A172 (cell line): ENCODE data around the gene RANBP10. TPM values are rescaled to one million over a fixed set of nuclear protein-coding genes. Genes with fewer than 3 reads are reported as not detected.
"Not testable (repeated sequence)": the region's sequence is repeated elsewhere in the genome, so short reads cannot be mapped to it uniquely, and the experiment has no call there.

ENCODE experiments used
- DNase-seq: peaks from one replicate; pipeline ENCODE4 v3.0.0-alpha.2; 2015; ENCODE audit warnings: low spot score
- total RNA-seq: library from RNA; depleted of rRNA; stranded (reverse); fragments of >200 nt; shearing (Covaris generic); gene quantifications from 2 replicates; pipeline ENCODE4 v1.2.3, GENCODE V29; 2014

The RANBP10 gene
- total RNA-seq, 1 experiment from 2014 or later, result 3.7 TPM

- no peak for DNase-seq
Measured at GRCh38 chr16:67716097-67716496, 90.3 kb downstream of the RANBP10 start.

- no peak for DNase-seq
Measured at GRCh38 chr16:67714522-67714921, 91.8 kb downstream of the RANBP10 start.

DNA sequence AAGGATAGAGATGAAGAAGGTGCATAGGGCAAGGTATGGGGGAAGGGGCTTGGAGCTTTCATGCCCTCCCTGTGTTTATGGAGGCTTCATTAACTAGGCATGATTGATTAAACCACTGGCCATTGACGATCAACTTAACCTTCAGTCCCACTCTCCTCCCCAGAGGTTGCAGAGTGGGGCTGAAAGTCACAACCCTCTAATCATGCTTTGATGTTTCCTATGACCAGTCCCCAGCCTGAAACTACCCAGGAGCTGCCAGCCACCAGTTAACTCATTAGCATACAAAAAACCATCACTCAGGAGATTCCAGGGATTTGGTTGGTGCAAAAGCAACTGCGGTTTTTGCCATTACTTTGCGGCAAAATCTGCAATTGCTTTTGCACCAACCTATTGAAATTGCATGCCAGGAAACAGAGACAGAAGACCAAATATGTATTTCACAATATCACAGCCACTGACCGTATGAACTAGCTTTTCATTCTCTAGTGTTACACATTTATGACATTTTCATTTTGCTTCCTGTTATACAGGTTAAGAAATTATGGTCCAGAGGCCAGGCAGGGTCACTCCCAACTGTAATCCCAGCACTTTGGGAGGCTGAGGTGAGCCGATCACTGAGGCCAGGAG, 92.6 kb downstream of the RANBP10 start:
- DNase-seq, result no peak

- no peak for DNase-seq
Measured at GRCh38 chr16:67710607-67711006, 95.8 kb downstream of the RANBP10 start.

DNA sequence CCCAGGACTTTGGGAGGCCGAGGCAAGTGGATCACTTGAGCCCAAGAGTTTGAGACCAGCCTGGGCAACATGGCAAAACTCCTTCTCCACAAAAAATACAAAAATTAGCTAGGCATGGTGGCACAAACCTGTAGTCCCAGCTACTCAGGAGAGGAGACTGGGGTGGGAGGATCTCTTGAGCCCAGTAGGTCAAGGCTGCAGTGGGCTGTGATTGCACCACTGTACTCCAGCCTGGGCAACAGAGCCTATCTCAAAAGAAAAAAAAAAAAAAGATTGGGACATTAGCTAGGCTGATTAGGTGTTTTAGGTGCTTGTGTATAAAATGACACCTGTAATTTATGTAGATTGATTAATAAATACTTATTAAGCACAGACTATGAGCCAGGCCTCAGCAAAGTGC, 97.3 kb downstream of the RANBP10 start:
- DNase-seq, result no peak

GRCh38 chr16:67708368-67708771, 98.0 kb downstream of the RANBP10 start:
- no peak for DNase-seq

DNA sequence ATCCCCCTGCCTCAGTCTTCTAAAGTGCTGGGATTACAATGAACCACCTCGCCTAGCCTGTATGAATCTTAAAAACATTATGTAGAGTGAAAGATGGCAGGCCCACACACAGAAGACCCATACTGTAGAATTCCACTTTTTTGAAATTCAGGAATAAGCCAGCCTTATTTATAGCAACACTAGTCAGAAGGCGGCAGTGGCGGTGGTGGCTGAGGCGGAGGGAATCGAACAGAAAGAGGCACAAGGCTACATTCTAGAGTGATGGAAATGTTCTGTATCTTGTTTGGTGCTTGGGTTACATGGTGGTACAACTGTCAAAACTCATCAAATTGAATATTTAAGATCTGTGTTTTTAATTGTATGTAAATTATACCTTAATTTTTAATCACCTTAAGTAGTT, 98.6 kb downstream of the RANBP10 start:
- DNase-seq, result no peak

GRCh38 chr16:67707210-67707609, 99.2 kb downstream of the RANBP10 start:
- DNase-seq, result no peak

DNA sequence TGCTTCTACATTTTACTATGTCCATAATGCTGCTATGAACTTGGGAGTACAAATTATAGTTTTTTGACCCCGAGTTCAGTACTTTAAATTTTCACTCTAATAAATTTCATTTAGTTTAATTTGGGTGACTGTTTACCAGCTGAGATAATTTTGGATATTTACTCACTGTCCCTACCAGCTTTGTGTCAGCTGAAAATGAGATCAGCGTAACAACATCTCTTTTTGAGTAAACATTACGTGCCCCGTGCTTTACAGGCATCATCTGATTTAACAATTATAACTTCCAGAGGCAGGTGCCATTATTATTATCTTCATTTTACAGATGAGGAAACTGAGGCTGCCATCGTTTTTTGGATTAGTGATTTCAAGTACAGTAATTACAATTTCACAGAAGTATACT, 102.2 kb downstream of the RANBP10 start:
- no peak for DNase-seq

- DNase-seq, result no peak
Measured at GRCh38 chr16:67703626-67704025, 102.7 kb downstream of the RANBP10 start.

DNA sequence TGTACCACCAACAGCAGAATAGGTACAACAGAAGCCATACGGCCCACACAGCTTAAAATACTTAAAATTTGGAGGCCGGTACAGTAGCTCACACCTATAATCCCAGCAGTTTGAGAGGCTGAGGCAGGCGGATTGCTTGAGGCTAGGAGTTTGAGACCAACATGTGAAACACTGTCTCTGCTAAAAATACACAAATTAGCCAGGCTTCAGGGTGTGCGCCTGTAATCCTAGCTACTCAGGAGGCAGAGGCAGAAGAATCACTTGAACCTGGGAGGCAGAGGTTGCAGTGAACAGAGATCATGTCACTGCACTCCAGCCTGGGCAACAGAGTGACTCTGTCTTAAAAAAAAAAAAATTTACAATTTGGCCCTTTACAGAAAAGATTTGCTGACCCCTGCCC, 104.2 kb downstream of the RANBP10 start:
- DNase-seq, result no peak

- DNase-seq, result no peak
Measured at GRCh38 chr16:67701420-67701819, 104.9 kb downstream of the RANBP10 start.

- no peak for DNase-seq
Measured at GRCh38 chr16:67699265-67699664, 107.1 kb downstream of the RANBP10 start.

DNA sequence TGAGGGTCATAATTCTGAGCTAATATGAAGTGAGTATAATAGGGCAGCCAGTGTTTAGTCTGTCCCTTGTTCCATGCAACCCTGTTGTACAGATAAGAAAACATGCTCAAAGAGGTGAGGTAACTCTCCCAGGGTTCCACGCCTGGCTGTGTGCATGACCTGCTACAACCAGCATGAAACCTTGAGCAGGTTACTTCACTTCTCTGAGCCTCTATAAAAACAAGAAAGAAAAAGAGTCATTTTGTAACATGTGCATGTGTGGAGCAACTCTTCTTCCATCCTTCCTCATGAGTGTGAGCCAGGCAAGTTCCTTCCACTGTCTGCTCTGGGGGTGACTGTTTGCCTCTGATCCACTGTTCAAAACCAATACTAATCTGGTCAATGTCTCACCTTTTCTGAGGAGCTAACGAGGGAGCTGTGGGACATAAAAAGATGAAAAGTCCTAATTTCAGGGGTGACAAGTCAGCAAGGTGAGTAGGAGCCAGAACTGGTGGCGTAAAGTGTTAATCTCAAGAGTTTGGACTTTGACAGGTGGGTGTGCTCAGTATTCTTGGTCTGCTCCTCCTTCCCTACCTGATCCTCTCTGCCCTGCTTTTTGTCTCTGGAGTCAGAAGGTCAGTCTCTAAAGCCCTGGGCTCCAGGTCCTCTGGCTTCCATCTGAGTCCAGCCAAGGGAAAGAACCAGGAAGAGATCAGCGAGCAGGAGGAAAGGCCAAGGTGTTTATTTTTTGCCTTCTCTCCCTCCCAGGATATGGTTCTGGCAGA, 108.8 kb downstream of the RANBP10 start:
- no peak for DNase-seq

- DNase-seq, result no peak
Measured at GRCh38 chr16:67694611-67695010, 111.7 kb downstream of the RANBP10 start.

DNA sequence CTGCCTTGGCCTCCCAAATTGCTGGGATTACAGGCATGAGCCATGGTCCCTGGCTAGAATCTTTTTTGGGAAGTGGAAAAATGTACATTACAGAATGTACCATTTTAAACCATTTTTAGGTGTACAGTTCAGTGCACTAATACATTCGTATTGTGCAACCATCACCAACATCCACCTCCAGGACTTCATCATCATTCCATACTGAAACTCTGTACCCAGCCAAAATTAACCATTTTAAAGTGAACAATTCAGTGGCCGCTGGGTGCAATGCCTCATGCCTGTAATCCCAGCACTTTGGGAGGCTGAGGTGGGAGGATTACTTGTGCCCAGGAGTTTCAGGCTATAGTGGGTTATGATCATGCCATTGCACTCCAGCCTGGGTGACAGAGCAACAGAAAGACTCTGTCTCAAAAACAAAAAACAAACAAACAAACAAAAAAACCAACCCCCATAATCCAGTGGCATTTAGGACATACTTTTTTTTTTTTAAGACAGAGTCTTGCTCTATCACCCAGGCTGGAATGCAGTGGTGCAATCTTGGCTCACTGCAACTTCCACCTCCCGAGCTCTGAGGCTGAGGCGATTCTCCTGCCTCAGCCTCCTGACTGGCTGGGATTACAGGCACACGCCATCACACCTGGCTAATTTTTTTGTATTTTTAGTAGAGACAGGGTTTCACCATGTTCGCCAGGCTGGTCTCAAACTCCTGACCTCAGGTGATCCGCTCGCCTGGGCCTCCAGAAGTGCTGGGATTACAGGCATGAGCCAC, 112.7 kb downstream of the RANBP10 start:
- DNase-seq, result not testable (repeated sequence)

GRCh38 chr16:67685388-67686112, 120.8 kb downstream of the RANBP10 start:
- no peak for DNase-seq

DNA sequence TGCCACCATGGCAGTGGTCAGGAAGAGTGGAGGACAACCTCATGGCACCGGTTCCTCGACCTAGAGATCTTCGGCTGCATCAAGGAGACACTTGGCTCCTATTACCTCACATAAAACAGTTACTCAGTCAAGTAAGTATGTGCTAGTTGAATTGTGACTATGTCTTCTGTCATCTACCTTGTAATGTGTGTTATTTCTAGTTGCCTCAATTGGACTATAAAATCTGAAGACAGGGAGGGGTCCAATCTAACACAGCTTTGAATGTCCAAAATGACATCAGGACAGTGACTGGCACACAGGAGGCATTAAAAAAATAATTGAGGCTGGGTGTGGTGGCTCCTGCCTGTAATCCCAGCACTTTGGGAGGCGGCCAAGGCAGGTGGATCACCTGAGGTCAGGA, 122.6 kb downstream of the RANBP10 start:
- no peak for DNase-seq

- DNase-seq, result no peak
Measured at GRCh38 chr16:67679935-67680897, 126.1 kb downstream of the RANBP10 start.

DNA sequence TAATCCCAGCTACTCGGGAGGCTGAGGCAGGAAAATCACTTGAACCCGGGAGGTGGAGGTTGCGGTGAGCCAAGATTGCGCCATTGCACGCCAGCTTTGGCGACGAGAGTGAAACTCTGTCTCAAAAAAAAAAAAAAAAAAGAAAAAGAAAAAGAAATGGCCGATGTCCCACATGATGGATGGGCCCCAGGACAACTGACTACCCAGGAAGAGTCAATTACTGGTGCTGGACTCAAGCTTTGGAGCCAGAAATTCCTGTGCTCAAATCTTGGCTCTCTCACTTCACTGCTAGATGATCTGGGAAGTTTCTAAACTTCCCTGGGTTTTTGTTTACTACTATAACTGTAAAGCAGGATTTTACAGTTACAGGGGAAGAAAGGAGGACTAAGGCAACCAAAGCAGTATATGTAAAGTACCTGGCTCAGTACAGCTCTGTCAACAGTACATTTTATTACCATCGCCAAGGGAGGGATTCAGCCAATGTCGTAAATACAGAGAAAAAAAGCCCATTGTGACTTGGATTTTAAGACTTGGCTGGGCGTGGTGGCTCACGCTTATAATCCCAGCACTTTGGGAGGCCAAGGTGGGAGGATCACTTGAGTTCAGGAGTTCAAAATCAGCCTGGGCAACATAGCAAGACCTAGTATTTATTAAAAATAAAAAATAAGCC, 127.9 kb downstream of the RANBP10 start:
- no peak for DNase-seq
